HPDE6-E6E7 (cell line): ENCODE measurements around the gene AFTPH.
"Not testable (repeated sequence)": the region's sequence is repeated elsewhere in the genome, so short reads cannot be mapped to it uniquely, and the experiment has no call there.

ENCODE experiments used
- DNase-seq: peaks from one replicate; pipeline ENCODE4 v3.0.0; 2011; ENCODE audit warnings: missing footprints; ENCODE audit errors: extremely low spot score

Gene AFTPH

GRCh38 chr2:64493788-64494187 lies 30.3 kb upstream of the AFTPH start:
- no peak for DNase-seq

DNA sequence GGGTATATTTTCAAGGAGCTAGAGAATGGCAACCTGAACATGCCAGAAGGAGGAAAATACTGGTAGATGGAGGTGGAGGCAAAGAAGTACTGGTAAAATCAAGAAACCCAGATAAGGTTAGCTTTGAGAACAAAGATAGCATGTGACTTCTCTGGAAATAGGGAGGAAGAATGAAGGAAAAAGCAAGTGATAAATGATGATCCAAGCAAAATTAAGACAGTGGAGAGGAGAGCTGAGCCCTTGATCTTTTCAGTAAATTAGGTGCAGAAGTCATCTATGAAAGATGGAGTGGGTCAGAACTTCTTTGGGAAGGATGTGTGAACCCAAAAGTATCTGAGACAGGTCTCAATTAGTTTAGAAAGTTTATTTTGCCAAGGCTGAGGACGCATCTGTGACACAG lies 25.7 kb upstream of the AFTPH start:
- no peak for DNase-seq

- DNase-seq = no peak
Measured at GRCh38 chr2:64500549-64500948, 23.6 kb upstream of the AFTPH start.

- no peak for DNase-seq
Measured at GRCh38 chr2:64501946-64502345, 22.2 kb upstream of the AFTPH start.

DNA sequence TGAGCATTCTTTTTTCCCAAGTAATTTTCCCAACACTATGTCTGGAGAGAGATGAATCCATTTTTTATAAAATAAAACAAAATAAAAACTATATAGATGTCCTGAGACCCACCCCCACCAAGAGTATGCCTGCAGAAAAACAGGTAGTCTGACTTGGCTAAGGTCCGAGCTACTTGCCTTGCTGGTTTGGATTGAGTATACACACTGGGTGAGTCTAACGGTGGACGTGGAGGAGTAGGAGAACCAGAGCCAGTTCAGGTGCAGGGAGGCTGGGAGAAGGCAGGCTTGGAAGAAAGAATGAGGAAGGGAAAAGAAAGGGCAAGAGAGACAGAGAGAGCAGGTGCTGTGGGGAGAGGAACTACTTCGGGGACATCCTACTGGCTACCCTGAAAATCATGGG lies 21.3 kb upstream of the AFTPH start:
- DNase-seq = no peak

DNA sequence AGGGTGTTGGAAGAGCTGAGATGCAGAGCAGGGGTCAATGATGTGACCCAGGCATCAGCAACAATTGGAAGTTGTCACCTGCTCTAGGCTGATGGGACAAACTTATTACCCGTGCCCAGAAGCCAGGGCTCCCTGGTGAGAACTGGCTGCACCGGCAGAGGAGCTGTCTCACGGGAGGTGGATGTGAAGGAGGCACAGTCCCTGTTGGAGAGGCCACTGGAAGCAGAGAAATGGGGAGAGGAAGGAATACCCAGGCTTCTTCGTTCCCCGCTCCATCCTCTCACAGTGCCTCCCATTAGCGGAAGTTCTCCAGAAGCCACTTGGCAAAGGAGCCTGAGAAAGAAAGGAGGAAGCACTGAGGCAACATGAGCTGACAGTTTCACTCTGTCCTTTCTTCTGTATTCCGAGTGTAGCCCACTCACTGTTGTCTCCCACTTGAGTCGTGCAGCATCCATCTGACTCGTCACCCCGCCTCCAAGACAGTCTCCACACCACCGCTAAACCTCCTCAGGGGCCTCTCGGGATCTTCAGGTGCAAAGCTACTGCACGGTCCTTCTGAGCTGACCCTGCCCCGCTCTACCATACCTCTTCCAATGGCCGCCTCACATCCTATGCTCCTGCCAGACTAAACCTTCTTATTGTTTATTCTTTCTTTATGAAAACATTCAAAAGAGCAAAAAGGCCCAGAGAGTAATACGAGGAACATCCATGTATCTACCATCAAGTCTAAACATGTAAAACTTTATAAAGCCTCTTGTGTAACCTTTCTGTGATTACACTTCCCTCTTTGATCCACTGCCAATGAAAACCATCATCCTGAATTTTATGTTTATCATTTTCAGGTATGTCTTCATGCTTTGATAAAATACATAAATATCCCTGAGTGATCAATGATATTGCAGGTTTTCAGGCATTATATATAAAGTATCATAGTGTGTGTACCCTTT lies 19.1 kb upstream of the AFTPH start:
- no peak for DNase-seq

- DNase-seq = no peak
Measured at GRCh38 chr2:64506686-64507085, 17.4 kb upstream of the AFTPH start.

DNA sequence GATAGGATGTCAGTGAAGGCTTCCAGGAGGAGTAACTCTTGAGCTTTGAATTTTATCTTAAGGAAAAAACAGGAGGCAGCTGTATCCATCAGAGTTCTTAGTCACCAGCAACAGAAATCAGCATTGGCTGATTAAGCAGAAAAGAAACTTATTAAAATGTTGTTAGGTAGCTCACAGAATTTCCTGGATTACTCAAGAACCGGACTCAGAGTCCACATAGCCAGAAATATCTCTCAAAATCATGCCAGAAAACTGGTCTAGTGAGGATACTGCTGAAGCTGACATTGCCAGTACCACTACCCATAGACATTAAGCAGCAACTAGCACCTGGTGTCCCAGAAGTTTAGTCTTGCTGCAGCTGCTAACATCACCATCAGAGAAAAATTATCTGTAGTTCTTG lies 10.1 kb upstream of the AFTPH start:
- no peak for DNase-seq

DNA sequence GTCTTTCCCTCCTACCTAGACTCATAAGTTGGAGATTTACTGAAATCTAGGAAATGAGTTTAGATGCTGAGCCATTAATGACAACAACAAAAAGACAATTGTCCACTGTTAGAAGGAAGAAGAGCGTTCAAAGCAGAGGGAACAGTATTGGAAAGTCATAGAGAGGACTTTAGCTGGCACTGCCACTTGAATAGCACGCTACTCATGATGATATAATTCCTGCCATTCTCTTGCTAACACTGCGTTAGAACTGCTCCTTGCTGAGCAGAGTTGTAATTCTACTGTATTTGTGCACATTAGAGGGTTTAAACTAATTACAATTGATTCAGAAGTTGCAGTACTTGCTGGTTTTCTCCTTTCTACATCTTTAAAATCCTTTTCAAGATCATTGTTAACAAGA lies 9.0 kb upstream of the AFTPH start:
- DNase-seq = no peak

- DNase-seq = no peak
Measured at GRCh38 chr2:64516651-64517510, 7.2 kb upstream of the AFTPH start.

- no peak for DNase-seq
Measured at GRCh38 chr2:64517511-64517884, 6.6 kb upstream of the AFTPH start.

- DNase-seq = no peak
Measured at GRCh38 chr2:64522843-64523428, 1.2 kb upstream of the AFTPH start.

DNA sequence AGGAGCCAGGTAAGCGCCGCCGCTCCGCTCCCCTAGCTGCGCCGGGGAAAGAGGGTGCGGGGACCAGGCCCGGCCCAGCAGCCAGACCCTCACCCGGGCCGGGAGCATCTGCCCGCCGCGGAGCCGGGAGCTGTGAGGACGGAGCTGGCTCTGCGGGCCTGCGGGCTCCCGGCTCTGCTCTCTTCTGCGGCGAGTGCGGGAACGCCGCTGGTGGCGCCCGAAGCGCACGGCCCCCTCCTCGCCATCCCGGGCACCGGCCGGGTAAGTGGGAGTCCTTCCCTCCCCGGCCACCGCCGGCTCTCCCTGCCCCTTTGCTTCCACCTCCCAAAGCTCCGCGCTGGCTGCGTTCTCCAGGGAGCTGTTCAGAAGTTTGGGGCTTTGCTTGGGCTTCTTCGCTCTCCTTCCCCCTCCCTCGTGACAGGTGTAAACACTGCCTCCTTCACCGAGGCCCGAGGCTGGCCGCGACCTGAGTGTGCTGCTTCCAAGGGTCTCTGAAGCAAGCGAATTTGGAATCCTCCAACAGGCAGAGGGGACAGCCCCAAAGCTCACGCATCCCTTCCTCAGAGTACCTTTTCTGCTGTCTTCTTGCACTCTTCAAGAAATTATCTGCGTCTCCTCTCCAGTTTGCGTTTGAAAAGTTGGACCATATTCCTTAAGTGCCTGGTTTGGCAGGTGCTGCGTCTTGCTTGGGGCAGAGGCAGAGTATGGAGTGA lies 632 bp downstream of the AFTPH start:
- peak; percentile 31 for DNase-seq

GRCh38 chr2:64525317-64525613 lies 1.1 kb downstream of the AFTPH start:
- DNase-seq = no peak

GRCh38 chr2:64526034-64526433 lies 1.9 kb downstream of the AFTPH start:
- no peak for DNase-seq

DNA sequence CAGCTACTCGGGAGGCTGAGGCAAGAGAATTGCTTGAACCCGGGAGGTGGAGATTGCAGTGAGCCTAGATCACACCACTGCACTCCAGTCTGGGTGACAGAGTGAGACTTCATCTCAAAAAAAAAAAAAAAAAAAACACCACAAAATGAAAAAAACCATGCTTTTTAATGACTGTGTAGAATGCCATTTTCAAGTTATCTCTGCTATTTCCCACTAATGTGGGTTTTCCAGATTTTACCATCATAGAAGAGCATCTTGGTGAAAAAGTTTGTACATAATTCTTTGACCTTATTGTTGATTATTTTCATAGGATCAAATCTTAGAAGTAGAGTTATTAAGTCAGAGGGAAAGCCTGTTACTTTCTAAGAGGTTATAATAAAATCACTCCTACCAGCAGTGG lies 6.8 kb downstream of the AFTPH start:
- DNase-seq = not testable (repeated sequence)

GRCh38 chr2:64532030-64532429 lies 7.9 kb downstream of the AFTPH start:
- DNase-seq = no peak

DNA sequence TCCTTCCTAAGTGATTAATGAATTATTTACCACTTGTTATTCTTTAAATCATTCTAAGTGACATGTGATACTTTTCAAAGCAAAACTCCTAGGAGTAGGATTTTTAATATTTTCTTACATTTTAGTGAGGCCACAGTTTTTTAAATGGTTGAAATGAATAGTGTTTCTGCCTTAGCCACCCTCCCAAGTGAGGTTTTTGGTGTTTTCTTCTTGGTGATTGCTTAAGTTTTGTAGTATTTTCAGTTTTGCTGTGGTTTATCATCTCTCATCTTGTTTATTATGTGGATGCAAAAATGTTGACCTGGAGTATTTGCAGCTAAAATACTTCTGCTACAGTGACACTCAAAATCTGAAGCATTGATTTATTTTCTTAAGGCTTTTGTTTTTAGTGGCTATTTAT lies 9.8 kb downstream of the AFTPH start:
- DNase-seq = no peak

- no peak for DNase-seq
Measured at GRCh38 chr2:64534363-64534762, 10.2 kb downstream of the AFTPH start.

GRCh38 chr2:64535024-64535423 lies 10.9 kb downstream of the AFTPH start:
- no peak for DNase-seq

DNA sequence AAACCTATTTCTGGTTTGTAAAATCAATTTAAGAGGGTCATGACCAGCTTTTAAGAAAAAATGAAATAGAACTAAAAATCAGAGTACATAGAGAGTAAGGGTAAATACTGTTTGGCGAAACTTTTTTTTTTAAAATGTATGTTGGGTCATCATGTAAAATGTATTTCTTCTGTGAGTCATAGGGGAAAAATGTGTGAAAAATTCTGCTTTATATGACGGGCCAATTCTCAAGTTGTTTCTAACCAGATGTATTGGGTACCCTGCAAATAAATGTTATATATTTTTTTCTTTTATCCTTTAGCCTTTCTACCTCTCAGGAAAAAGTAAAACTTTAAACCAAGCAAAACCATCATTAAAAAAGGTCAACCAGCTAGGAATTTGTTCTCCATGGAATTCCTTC lies 13.9 kb downstream of the AFTPH start:
- DNase-seq = no peak
